ENCODE measurements around the gene RFWD3.

Gene RFWD3

GRCh38 chr16:74582970-74583369 is 83.7 kb downstream of the RFWD3 start:
- DNase-seq (ENCODE audit: low read depth in 2 of 2), result no peak

DNA sequence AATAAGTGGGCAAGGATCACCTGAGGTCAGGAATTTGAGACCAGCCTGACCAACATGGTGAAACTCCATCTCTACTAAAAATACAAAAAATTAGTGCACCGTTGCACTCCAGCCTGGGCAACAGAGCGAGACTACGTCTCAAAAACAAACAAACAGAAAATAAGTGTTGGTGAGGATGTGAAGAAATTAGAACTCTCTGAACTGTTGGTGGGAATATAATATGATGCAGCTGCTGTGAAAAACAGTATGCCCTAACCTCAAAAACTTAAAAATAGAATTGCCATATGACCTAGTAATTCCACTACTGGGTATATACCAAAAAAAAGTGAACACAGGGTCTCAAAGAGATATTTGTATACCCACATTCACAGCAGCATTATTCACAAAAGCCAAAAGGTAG is 85.8 kb downstream of the RFWD3 start:
- no peak for DNase-seq (ENCODE audit: low read depth in 2 of 2)

DNA sequence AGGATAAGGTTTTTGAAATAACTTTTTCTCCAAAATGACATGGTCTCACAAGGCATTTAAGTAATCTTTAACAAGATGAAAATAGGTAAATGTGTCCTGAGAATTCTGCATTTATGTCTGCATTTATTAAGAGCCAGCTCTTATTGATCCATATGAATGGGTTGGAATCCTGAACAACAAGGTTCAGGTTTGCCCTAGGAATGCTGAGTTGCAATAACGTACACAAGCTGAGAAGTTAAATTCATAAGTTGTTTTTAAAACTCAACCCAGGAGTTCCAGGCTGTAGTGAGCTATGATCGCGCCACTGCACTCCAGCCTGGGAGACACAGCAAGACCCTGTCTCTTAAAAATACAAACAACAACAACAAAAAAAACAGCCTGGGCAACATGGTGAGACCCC is 87.8 kb downstream of the RFWD3 start:
- DNase-seq (ENCODE audit: low read depth in 2 of 2), result no peak

DNA sequence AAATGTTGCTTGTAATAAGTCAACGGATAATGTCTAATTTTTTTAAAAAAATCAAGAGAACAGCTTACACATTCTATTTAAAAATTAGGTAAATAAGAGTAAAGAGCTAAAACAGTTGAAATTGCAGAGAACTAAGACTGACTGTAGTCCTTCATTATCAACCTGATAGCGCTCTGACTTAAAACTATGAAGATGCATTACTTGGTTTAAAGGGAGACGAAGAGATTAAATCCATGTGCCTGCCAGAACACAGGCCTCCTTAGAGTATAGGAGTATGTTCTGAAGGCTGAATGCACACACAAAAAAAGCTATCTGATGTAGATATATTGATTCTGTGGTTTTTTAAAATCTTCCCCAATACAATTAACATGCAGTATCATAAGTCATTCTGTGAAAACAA is 88.2 kb downstream of the RFWD3 start:
- DNase-seq (ENCODE audit: low read depth in 2 of 2), result no peak

DNA sequence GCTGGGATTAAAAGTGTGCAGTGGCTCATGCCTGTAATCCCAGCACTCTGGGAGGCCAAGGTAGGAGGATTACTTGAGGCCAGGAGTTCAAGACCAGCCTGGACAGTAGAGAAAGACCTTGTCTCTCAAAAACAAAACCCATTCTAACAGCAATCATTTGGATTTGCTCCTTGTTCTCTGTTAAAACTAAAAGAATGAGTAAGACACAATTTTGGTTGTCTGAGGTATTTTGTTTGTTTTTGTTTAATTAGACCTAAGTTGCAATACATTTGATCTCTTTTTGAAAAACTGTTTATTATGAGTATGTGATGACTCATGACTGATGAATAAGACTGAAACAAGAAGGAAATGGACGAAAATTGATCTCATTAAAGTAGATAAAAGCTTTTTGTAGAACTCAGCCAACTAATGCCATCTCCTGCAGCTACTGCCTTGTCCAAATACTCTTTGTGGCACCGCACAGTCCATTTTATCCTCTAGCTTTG is 88.8 kb downstream of the RFWD3 start:
- no peak for DNase-seq (ENCODE audit: low read depth in 2 of 2)

DNA sequence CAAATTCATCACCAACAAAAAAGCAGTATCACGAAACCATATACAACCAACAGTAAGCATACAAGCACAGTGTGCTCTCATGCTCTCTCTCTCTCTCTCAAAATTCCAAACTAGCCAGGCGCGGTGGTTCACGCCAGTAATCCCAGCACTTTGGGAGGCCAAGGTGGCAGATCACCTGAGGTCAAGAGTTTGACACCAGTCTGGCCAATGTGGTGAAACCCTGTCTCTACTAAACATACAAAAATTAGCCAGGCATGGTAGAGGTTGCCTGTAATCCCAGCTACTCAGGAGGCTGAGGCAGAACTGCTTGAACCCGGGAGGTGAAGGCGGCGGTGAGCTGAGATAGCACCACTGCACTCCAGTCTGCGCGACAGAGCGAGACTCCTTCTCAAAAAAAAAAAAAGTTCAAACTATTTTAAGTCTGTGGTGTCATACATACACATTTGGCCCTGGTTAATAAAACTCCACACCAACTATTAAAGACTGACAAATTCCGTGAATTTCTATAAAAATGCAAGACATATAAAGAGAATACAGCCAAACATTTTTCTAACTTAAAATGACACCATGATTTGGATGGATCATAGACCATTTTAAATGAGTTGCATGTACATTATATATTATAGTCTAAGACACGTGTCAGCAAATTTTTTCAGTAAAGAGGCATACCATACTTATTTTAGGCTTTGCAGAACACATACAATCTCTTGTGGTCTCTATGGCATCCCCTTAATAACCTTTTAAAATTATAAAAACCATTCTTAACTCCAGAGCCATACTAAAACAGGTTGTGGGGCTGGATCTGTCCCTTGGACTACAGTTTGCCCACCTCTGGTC is 90.7 kb downstream of the RFWD3 start:
- DNase-seq (ENCODE audit: low read depth in 2 of 2), result no peak

DNA sequence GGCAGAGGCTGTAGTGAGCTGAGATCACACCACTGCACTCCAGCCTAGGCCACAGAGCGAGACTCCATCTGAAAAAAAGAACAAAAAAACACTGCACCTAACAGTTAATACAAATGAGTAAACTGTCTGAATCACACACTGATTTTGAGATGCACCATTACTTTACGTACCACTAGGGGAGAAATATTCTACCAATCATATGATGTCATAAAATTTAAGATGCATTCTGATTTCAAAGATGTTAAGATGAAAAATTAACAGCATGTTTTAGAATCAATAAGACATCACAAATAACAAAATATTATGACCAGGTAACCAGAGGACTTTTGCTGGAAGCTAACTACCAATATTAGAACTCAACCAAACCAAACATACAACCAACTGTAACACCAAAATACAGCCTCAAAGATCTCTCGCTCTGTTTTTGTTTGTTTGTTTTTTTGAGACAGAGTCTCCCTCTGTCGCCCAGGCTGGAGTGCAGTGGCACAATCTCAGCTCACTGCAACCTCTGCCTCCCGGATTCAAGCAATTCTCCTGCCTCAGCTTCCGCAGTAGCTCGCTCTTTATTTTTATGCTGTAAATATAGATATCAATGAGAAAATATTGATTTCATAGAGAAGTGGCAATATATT is 91.4 kb downstream of the RFWD3 start:
- DNase-seq (ENCODE audit: low read depth in 2 of 2), result no peak

- DNase-seq (ENCODE audit: low read depth in 2 of 2), result no peak
Measured at GRCh38 chr16:74574146-74574545, 92.5 kb downstream of the RFWD3 start.

DNA sequence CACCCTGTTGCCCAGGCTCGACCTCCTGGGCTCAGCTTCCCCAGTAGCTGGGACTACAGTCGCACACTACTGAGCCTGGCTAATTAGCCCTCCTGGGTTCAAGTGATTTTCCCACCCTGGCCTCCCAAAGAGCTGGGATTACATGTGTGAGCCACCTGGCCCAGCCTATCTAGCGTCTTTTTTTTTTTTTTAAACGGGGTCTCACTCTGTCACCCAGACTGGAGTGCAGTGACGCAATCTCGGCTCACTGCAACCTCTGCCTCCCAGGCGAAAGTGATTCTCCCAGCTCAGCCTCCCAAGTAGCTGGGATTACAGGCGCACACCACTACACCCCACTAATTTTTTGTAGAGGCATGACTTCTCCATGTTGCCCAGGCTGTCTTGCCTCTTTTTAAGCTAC is 93.1 kb downstream of the RFWD3 start:
- DNase-seq (ENCODE audit: low read depth in 2 of 2), result no peak
